Stimulated activated CD8-positive, alpha-beta memory T cell treated with anti-CD3 and anti-CD28 coated beads, Interleukin-15, amount 100 ng/mL, for 4 hours (primary cell): Measurements from ENCODE around the gene ACADSB.

Source experiments
- DNase-seq, 2 donors: peaks; one replicate each; pipeline ENCODE4 v3.0.0-alpha.2; 2020; ENCODE audit warnings: low read depth in 2 of 2

ACADSB gene

DNA sequence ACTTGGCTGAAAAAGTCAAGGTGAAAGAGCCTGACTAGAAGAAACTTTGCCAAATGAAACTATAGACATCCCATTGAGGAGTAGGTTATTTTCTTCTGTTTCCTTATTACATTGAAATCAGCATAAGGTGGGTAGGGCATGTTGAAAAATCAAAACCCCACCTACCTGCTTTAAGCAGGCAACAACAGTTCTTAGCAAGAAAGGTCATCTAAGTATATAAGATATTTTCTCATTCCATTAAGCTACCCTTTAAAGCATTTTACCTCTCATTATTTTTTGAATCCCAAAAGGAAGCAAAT lies 30.8 kb downstream of the ACADSB start:
- DNase-seq: no peak

DNA sequence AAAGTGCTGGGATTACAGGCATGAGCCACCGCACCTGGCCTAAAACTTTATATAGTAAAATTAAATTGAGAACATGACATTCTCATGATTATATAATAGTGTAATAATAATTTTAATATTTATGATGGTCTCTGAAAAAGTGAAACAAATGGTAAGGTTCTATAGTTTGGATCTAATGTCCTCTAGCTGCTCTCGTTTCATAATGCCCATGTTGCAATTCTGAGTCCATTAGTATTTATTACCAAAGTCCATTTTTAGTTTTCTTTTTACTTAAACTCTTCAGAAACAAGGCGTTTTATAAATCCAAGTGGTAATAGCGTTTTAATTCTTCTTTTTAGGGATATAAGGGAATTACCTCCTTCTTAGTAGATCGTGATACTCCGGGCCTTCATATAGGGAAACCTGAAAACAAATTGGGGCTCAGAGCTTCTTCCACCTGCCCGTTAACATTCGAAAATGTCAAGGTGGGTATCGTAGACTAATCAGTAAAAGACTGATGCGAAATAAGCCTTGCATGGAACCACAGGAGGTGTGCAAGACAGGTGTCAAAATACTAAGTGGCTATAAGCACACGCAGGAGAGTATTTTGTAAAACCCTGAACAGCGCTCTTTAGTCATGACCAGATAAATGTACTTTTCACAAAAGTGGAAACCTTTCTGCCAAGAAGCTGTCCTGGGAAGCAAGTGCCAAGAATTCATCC lies 34.1 kb downstream of the ACADSB start:
- DNase-seq: no peak

DNA sequence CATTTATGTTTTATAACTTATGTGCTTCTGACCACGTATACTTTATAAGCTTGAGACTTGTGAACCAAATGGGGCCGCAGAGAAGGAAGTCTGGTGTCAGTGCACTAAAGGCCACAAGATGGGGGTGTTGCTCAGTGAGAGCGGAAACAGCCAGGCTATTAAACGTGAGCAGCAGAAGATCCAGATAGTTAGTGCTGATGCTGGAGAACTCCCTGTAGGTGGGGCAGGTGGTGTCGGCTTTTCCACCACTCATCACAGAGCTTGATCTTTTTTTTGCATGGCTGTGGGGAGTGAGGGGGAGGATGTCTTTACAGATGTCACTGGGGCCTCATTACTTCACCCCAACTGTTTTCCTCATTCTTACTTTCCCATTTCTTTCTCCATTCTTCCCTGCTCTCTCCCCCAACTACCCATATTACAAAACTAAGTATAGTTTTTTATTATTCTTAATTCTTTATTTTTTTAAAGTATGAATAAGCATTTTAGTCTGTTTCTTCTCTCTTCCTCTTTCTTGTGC lies 34.7 kb downstream of the ACADSB start:
- DNase-seq: peak in 1 of 2 donors; percentile 3

DNA sequence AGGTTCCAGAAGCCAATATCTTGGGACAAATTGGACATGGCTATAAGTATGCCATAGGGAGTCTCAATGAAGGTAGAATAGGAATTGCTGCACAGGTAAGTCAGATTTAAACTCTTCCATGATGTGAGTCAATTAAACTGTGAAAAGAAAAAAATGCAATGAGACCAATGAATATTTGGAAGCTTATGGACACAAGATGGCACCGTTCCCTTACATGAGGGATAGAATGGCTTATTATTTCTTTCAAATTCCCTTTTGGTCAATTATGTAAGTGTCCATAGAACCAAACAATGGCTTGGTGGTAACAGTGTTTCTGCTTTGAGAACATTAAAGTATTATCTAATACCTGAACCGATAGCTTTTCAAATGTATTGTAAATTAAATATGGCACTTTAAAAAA lies 35.6 kb downstream of the ACADSB start:
- DNase-seq: no peak

DNA sequence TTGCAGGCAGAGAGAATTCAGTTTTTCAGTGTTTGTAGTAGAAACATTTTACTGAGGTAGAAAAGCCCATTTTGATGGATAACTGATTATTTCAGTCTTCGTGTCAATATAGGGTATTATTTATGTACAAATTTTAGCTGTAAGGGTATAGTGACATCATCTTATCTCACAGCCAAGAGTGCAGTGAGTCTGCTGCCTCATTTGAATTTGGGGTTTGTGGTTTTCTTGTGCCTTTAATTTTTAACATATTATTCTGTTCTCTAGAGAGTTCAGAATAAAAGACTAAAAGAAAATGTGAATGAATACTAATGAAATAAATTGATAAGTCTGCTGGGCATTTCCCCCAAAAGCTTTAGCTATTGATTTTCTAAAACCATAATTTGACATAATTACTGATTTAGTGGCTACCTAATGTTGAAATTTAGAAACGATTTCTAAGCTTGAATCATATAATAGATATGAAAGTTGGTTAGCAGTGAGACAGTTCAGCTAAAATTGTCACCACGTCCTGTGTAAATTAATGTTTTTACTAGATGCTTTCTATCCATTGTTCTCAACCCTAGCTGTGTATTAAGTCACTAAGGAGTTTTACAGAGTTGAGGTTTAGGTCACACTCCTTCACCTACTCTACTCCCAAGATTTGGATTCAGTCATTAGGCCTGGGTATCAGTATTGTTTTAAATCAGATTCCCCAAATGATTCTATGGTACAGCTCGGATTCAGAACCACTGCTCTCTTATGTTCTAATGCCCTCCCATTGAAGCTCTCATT lies 37.3 kb downstream of the ACADSB start:
- no peak for DNase-seq

DNA sequence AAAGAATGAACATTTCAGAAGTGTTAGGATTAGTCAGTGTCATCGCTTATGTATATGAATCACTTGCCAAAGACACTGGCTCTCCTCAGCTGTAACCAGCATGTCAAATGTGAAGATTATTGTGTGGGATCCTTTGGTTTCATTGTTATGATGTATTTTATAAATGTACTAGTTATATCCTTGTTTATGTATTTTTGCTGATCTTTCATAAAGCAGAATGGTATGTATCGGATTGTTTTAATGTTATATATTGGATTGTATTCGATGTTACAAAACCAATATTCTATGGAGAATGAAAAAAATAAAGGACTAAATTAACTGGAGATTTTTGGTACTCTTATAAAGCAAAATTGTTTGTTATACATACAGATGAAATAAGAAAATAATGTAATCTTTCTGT lies 49.2 kb downstream of the ACADSB start:
- no peak for DNase-seq

DNA sequence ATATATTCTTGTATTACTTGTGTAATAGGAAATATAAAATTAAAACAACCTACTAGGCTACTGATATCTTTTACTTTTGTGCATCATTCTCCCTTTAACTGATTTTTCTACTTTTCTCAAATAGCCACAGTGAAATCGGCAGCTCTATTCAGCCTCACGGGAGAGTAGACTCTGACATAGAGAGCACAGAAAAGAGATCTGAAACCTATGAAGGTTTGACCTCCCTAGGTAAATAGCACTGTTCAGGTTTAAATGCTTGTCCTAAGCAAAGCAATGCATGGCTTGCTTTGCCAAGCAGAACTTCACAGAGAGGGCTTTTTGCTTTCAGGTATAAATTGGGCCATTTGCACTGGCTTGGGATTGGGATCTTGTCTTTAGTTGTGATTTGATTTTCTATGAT lies 53.1 kb downstream of the ACADSB start:
- no peak for DNase-seq

DNA sequence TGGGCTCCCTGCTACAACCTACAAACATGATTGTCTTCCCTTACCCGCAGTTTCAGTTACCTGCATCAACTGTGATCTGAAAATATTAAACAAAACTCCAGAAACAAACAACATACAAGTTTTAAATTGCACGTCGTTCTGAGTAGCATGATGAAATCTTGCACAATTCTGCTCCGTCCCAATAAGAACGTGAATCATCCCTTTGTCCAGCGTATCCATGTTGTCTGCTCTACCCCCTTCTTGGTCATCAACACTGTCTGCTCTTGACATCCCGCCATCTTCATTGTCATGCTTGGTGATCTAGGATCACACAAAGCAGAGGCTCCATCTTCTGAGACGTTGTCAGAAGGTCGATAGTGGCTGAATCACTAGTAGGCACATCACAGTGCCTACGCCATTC lies 53.9 kb downstream of the ACADSB start:
- DNase-seq: no peak

DNA sequence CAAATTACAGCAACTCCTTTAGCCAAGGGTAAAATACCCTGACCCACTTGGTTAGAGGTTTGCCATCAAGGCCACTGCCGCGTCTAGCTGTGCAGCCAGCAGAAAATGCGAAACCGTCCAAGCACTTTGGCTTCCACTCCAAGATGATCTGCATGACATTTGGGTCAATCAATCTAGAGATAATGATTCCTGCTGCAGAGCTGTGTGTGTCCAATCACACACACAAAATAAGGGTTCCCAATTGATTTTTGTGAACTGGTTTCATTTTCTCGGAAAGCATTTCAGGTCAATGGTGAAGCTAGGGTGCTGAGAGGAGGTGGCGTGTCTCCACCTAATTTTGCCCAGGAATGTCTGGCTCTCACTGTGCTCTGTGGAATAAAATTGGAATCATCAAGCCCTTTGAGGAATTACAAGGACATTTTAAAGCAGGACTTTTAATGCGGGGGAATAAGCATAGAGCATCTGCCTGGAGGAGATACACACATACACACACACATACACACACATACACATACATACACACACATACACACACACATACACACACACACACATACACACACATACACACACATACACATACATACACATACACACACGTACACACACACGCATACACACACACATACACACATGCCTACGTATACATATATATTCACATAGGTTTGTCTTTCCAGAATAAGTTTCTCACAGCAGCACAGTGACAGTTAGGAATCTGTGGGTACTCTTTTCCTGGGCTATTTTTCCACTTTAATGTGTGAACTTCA lies 59.5 kb downstream of the ACADSB start:
- no peak for DNase-seq

DNA sequence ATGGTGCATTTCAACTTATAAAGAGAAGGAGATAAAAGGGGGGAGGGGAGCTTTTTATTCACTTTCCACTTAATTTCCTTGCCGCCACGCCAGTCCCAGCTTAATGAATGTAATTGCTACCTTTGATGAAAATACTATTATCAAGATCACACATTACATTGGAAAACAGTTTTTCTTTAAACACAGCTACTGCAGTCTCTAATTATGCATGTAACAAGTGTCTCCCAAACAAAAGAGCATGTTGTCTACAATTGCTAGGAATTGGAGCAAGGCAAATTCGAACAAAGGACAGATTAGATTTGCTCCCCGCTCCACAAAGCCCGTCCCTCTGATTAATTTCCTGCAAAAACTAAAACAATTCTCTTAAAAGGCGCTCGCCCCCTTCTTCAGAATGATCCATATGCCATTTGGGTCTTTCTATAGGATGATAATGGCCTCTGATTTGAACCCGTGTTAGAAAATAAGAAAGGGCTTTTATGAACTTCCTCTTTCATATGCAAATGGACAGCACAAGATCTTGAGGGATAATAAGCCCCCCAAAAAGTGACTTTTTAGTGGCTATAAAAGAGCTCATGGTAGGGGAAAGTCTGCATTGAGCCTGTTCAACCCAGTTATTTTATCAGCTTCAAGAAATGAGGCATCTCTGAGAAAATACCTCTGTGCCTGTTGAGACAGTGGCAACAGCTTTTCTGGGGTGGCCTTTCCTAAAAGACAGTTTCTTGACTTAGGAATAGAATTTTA lies 60.6 kb downstream of the ACADSB start:
- no peak for DNase-seq

DNA sequence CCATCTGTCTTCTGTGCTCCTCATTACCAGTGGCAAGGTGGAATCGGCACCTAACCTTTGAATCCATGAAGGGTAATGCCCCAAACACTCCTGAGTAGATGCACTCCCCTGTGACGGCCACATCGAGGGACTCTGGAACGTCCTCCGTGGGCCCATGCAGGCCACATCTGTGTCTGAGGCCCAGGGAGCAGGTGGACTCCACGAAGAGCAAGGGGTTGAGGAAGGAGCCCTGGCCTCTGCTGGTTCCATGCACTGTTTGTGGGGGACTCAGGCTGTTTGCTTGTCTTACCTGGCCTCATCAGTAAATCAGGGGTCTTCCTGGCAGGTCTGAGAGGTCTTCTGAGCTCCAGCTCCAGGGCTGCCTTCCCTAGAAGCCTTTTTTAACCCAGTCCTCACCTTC lies 64.4 kb downstream of the ACADSB start:
- DNase-seq: no peak

DNA sequence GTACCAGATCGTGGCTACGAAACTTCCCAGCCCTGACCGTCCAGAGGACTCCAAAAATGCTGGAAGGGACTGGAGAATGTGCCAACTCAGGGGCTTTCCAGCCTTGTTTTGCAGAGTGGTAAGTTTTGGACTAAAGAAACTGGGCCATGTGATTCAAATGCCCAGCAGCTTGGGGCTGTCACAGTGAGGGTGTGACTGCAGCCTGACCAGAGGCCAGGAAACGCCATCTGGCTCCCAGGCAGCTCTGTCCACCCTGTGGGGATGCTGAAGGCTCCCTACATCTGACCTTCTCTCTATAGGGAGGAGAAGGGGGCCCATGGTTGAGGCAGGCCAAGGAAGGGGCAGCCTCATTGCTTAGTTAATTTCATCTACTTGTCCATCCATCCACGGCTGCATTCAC lies 65.4 kb downstream of the ACADSB start:
- DNase-seq: no peak

DNA sequence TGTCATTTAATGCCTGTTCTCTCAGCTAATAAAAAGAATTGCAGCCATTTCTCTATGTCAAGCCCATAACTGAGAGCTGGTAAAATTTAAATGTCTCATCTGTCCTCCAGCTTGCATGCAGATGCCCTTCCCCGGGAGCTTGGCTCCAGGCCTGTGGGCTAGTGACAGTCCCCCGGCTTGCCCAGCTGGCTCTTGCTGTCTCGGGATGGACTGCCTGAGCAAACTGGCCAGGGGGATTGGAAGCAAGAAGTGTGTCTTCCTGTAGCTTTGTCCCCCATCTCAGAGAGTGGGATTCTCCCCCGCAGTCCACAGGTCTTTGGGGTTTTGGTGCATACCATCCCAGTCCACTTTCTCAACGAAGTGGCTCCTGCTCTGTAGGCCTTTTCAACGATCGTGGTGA lies 73.1 kb downstream of the ACADSB start:
- DNase-seq: no peak

DNA sequence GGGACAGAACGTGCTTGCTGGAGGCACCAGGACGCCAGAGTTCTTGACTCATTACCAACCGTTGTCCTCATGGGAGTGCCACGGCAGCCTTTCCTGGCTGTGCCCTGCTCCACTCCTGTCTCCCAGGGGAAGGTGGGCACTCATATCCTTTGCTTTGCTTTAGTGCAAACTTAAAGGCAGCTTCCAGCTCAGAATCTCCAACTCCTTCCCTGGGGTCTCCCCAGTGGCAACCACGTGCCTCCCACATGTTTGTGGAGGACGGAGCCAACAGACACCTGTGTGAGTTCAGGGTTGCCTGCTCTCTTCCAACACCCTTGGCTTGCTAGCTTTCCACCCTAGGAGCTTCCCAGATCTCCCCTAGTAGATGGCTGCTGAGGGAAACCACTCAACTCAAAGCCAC lies 75.0 kb downstream of the ACADSB start:
- DNase-seq: no peak

DNA sequence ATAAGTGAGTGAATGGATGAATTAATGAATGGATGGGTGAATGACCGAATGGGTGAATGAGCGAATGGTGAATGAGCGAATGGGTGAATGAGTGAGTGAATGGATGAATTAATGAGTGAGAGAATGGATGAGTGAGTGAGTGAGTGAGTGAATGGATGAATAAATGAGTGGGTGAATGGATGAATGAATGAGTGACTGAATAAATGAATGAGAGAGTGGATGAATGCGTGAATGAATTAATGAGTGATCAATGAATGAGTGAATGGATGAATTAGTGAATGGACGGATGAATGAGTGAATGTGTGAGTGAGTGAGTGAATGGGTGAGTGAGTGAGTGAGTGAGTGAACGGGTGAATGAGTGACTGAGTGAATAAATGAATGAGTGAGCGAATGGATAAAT lies 77.5 kb downstream of the ACADSB start:
- DNase-seq: no peak

DNA sequence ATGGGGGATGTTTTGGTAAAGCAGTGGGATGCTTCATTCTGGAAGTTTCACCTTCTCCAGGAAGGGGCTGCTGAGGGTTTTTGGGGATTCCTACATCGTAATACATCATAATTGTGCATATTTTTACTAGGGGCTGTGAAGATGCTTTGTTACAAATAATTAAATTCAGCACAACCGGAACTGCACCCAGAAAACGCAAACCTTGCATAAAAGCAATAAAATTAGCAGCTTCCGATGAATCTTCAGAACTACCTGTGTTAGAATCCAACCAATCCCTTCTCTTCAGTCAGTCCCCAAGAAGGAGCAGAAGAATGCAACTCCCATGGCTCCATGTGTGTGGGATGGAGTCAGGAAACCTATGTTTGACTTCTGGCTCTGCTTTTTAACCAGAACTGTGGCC lies 78.5 kb downstream of the ACADSB start:
- no peak for DNase-seq

DNA sequence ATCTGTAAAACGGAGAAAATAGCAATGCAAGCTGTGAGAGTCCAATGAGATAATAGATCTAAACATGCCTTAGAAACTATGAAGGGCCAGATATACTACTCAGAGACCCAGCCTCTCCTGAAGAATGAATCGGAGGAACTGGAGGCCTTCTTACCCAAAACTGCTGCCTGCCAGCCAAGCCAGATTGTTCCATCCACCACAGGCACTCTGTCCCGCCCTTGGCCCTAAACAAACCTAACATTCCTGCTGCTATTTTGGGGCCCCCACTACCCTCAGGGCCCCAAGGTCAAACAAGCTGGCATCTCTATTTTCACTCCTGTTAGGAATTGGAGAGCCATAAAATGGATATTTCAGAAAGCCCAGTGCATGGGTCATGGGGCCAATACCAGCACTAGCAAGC lies 79.0 kb downstream of the ACADSB start:
- DNase-seq: no peak

DNA sequence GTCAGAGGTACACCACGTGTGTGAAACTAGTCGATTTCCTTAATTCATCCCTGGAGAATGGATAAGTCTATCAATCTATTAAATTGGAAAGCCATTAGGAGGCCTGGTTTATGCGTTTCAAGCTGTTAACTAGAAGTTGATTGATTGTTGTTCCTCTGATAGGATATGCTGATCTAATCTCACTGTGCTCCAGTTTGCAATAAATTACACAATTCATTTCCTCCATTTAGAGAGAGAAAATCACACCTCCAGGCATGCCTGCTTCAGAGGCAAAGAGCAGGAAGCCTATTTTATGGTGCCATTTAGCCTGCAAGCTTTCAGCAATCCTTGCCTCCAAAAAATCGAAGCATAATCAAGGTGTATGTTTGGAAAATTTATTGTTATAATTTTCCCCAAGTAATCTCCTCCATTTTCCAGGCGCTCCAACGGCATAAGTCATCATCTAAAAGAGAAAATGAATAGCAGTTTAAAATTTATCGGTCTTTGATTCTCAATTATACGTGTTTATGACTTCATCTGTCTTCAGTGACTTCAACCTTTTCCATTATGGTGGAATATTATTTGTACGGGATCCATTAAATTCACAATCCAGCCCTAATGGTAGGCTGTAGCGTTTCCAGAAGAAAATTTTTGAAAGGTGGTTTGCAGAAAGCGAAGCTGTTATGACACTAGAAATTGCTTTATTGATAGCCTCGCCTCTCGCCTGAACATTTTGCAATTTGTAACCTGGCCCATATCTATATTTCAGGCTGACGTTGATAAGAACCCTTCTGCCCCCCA lies 84.0 kb downstream of the ACADSB start:
- DNase-seq: no peak

DNA sequence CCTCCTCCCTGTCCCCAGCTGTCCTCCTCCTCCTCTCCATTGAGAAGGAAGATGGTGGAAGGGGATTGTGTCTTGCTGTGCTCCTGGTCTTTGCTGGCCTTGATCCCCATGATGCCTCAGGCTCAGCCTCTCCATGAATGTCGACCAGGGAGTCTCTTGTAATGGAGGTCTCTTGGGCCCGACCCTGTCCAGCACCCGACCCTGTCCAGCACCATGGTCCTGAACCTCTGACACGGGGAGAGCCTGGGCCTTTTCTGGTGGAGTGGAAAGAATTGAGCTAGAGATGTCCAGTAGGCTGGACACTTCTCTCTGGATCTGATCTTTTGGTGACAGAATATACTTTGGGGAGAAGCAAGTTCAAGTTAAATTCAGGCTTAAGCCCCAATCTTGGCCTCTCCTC lies 84.7 kb downstream of the ACADSB start:
- no peak for DNase-seq

DNA sequence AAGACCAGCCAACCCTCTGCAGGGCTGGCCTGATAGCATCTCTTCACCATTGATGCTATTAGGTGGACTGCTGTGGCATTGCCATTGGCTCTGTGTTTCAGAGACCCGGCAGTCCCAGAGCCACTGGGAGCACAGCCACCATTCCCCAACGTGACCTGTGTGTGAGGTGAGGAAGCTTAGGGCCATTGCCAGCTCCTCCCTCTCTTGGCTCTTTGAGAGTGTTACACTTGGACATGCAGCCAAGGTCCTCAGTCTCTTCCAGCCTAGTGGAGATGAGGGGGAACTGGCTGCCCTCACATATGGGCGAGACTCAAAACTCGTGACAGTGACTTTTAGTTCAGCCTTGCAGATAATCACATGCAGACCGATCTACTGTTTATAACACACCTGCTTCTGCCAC lies 87.6 kb downstream of the ACADSB start:
- DNase-seq: no peak

DNA sequence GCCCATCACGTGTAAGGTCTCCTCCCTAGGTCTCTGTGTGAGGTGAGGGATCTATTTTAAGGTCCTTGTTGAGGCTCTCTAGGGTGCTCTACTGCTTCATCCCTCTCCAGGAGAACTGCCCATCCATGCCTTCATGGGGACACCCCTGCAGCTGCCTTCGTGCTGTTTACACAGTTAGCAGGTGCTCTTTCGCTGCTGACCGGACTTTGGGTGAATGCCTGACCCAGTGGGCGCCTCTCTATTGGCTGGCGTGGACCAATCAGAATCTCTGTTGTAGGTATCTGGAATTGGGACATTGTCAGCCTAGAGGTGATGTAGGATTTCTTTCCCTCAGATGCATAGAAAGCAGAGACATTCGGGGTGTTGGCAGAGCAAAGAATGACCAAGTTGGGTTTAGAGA lies 88.2 kb downstream of the ACADSB start:
- no peak for DNase-seq
